Loucy (cell line): ENCODE measurements around the gene KCNJ15.

Experiments used
- H2AFZ ChIP-seq: fragments of 200-600 bp; sonication (generic); 2 replicates; pipeline ENCODE4 v1.6.0; 2016; ENCODE audit warnings: antibody characterized with exemption, mild to moderate bottlenecking, low read length, moderate library complexity
- H3F3A ChIP-seq: fragments of 200-600 bp; 2 replicates; pipeline ENCODE4 v1.6.0; 2016; ENCODE audit warnings: antibody characterized with exemption, low read depth, mild to moderate bottlenecking
- H3K27me3 ChIP-seq: fragments of 200-600 bp; sonication (generic); 2 replicates; pipeline ENCODE4 v1.6.1; 2014; ENCODE audit warnings: low read length, mild to moderate bottlenecking; ENCODE audit not compliant: insufficient read depth, poor library complexity, severe bottlenecking
- H3K36me3 ChIP-seq: fragments of 200-600 bp; sonication (generic); 2 replicates; pipeline ENCODE4 v1.6.1; 2016; ENCODE audit warnings: low read length; ENCODE audit not compliant: insufficient read depth
- H3K4me1 ChIP-seq: fragments of 200-600 bp; sonication (generic); 2 replicates; pipeline ENCODE4 v1.5.1; 2014; ENCODE audit warnings: low read length, mild to moderate bottlenecking; ENCODE audit not compliant: insufficient read depth, poor library complexity, severe bottlenecking
- H3K4me2 ChIP-seq: fragments of 200-600 bp; sonication (generic); 2 replicates; pipeline ENCODE4 v1.6.0; 2014; ENCODE audit warnings: antibody characterized with exemption, low read length, low read depth, mild to moderate bottlenecking; ENCODE audit not compliant: poor library complexity, severe bottlenecking
- H3K4me3 ChIP-seq: fragments of 200-600 bp; sonication (generic); 2 replicates; pipeline ENCODE4 v1.5.1; 2014; ENCODE audit warnings: low read length, mild to moderate bottlenecking, mixed read lengths; ENCODE audit not compliant: poor library complexity, severe bottlenecking
- H3K79me2 ChIP-seq: fragments of 200-600 bp; sonication (generic); 2 replicates; pipeline ENCODE4 v1.6.1; 2014; ENCODE audit warnings: low read length; ENCODE audit not compliant: insufficient read depth
- H3K9ac ChIP-seq: fragments of 200-600 bp; sonication (generic); 2 replicates; pipeline ENCODE4 v1.6.0; 2014; ENCODE audit warnings: mild to moderate bottlenecking, low read depth, low read length, moderate library complexity; ENCODE audit not compliant: poor library complexity, severe bottlenecking
- H3K9me2 ChIP-seq: fragments of 200-600 bp; sonication (generic); replicated peaks from 2 replicates; pipeline ENCODE4 v1.6.1; 2016; ENCODE audit warnings: low read depth, low read length, mixed read lengths
- H3K9me3 ChIP-seq: fragments of 200-600 bp; sonication (generic); 2 replicates; pipeline ENCODE4 v1.6.1; 2014; ENCODE audit warnings: mild to moderate bottlenecking, antibody characterized with exemption, low read length, low read depth; ENCODE audit not compliant: insufficient read depth
- H4K20me1 ChIP-seq: fragments of 200-600 bp; sonication (generic); 2 replicates; pipeline ENCODE4 v1.6.0; 2014; ENCODE audit warnings: antibody characterized with exemption, low read length, mild to moderate bottlenecking; ENCODE audit not compliant: insufficient read depth, poor library complexity, severe bottlenecking
- EZH2phosphoT487 ChIP-seq: fragments of 200-600 bp; IDR thresholded peaks from 2 replicates; pipeline ENCODE4 v1.6.1; 2018; ENCODE audit warnings: antibody characterized with exemption, mild to moderate bottlenecking, moderate library complexity, borderline replicate concordance
- TF ChIP-seq, protein P1 (sequence below): fragments of 200-600 bp; sonication (generic); conservative IDR thresholded peaks from 2 replicates; pipeline ENCODE4 v1.5.1; 2014; ENCODE audit warnings: mild to moderate bottlenecking, antibody characterized with exemption, low read length

Gene KCNJ15

DNA sequence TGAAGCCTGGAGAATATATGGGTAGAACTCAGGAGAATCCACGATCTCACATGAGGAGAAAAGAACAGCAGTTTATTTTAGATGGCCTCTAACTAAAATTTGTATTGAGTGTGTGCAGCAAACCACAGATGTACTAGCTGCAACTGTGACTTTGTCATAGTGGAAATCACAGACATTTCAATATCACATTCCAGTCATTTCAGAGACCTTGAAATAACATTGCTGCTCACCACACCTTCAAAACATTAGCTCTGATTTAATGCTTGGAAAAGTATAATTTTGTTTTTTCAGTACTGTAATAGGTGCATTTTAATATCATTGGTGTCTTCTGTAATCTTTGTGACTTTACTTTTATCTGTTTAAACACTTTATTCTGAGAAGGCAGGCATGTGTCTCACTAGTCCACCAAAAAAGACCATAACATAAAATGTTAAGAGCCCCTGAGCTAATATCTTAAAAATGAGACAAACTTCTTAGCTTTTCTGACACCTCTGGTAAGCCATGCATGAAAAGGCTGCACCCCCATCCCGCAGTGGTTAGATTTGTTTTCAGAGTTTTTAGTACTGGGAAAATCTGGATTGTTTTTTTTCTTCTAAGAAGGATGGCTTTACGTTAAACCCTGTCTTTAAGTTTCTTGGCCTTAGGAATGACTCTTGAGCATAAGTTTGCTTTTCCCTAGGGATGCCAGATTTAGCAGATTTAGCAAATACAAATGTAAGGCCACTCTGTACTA, 30.1 kb downstream of the KCNJ15 start:
- Histone ChIP-seq H2AFZ (no peak overlapping the region), H3K4me2 (no peak overlapping the region), H3K9me2 (no peaks in the 10 kb centered on the region), H3K4me1 (no peaks in the 10 kb centered on the region), H3K27me3 (no peaks in the 10 kb centered on the region), H3K36me3 (no peaks in the 10 kb centered on the region), H3K9ac (no peak overlapping the region), H3F3A (no peaks in the 10 kb centered on the region), H3K4me3 (no peak overlapping the region), H3K9me3 (no peaks in the 10 kb centered on the region), H3K79me2 (no peaks in the 10 kb centered on the region), H4K20me1 (no peaks in the 10 kb centered on the region)
- TF ChIP-seq EZH2phosphoT487 = no peak
- TF ChIP-seq, protein P1, sequence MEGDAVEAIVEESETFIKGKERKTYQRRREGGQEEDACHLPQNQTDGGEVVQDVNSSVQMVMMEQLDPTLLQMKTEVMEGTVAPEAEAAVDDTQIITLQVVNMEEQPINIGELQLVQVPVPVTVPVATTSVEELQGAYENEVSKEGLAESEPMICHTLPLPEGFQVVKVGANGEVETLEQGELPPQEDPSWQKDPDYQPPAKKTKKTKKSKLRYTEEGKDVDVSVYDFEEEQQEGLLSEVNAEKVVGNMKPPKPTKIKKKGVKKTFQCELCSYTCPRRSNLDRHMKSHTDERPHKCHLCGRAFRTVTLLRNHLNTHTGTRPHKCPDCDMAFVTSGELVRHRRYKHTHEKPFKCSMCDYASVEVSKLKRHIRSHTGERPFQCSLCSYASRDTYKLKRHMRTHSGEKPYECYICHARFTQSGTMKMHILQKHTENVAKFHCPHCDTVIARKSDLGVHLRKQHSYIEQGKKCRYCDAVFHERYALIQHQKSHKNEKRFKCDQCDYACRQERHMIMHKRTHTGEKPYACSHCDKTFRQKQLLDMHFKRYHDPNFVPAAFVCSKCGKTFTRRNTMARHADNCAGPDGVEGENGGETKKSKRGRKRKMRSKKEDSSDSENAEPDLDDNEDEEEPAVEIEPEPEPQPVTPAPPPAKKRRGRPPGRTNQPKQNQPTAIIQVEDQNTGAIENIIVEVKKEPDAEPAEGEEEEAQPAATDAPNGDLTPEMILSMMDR = no peak

DNA sequence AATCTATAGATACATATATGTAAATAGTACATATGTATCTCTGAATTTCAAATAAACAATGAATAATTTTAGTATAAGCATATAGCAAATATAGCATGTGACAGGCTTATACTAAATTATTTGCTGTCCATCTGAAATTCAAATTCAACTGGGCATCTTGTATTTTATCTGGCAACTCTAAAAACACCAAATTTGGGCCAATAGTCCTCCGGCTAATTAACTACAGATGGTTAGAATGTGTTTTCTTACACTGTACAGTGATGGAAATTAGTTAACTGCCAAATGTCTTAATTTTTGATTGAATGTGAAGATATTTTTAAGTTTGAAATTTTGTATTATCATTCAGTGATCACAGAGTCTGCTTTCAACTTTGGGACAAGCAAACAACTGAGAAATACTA, 30.7 kb downstream of the KCNJ15 start:
- no peak overlapping the region for H3K4me3 ChIP-seq
- H3K9me3 ChIP-seq = no peaks in the 10 kb centered on the region
- H3F3A ChIP-seq = no peaks in the 10 kb centered on the region
- no peaks in the 10 kb centered on the region for H3K36me3 ChIP-seq
- no peaks in the 10 kb centered on the region for H3K79me2 ChIP-seq
- no peak overlapping the region for H3K9ac ChIP-seq
- H3K4me1 ChIP-seq = no peaks in the 10 kb centered on the region
- TF ChIP-seq, protein P1 = no peak
- no peak for TF ChIP-seq EZH2phosphoT487
- no peak overlapping the region for H3K4me2 ChIP-seq
- no peak overlapping the region for H2AFZ ChIP-seq
- H3K9me2 ChIP-seq = no peaks in the 10 kb centered on the region
- H3K27me3 ChIP-seq = no peaks in the 10 kb centered on the region
- H4K20me1 ChIP-seq = no peaks in the 10 kb centered on the region

DNA sequence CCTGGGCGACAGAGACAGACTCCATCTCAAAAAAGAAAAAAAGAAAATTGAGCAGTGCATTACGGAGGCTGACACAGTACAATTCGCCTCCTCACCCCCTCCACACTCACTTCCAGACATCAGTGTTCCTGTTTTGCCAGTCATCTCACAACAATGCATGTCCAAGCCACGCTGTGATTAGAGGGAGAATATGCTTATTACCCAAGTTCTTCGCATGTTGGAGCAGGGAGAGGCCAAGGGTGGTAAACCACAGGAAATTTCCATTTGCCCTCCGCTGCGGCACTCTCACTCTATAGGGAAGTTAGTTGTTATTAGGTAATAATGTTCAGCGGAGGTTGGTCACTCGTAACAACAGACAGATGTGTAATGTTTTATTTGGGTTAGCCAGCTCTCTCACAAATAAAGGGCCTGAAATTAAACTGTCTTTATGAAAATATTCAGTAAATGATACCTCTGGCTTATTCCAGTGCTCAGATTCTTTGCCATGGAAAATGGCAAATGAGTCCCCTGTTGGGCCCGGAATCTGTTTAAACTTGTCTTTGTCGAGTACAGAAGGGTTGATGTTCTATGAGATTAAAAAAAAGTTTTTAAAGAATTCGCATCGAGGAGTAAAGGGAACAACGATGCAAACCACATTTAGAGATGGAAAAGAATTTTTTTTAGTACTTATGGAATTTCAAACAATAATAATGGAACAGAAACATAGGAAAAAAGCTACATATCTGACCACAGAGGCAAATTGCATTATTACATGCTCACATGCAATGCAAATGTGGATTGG, 33.1 kb downstream of the KCNJ15 start:
- no peak overlapping the region for H3K9ac ChIP-seq
- TF ChIP-seq, protein P1 = no peak
- no peak for TF ChIP-seq EZH2phosphoT487

More for the DNA sequence above, 33.1 kb downstream of the KCNJ15 start:
- Histone ChIP-seq H4K20me1 (no peaks in the 10 kb centered on the region), H3K9me3 (no peaks in the 10 kb centered on the region), H3F3A (no peaks in the 10 kb centered on the region), H3K36me3 (no peaks in the 10 kb centered on the region), H2AFZ (no peak overlapping the region), H3K79me2 (no peaks in the 10 kb centered on the region), H3K4me3 (no peak overlapping the region), H3K9me2 (no peaks in the 10 kb centered on the region), H3K4me2 (no peak overlapping the region), H3K27me3 (no peaks in the 10 kb centered on the region), H3K4me1 (no peaks in the 10 kb centered on the region)
